T-helper 2 cell treated with Interferon-gamma antibody and Interleukin-4, amounts not matched to agents 100 ng/mL and 5 ng/mL, for 36 hours (primary cell): ENCODE data around the gene ADCY3. TPM values are rescaled to one million over a fixed set of nuclear protein-coding genes. Genes with fewer than 3 reads are reported as not detected.

Experiments
- intact Hi-C: fragments of 100-400 bp; cut with micrococcal nuclease; formaldehyde crosslinking; loops from one replicate; pipeline ENCODE4 v1.15.1; 2023
- total RNA-seq: library from RNA; stranded (reverse); gene quantifications from 2 replicates; pipeline ENCODE4 v1.2.3, GENCODE V29; 2022

Gene ADCY3
- total RNA-seq, 1 donor from 2014 or later, result 73.3 TPM

GRCh38 chr2:24926220-24926601 lies 6.2 kb upstream of the ADCY3 start:
- intact Hi-C loops, result no loop called here

- intact Hi-C loops, result no loop called here
Observed at GRCh38 chr2:24925815-24926214, 5.8 kb upstream of the ADCY3 start.

- intact Hi-C loops, result no loop called here
Observed at GRCh38 chr2:24924732-24925131, 4.7 kb upstream of the ADCY3 start.

DNA sequence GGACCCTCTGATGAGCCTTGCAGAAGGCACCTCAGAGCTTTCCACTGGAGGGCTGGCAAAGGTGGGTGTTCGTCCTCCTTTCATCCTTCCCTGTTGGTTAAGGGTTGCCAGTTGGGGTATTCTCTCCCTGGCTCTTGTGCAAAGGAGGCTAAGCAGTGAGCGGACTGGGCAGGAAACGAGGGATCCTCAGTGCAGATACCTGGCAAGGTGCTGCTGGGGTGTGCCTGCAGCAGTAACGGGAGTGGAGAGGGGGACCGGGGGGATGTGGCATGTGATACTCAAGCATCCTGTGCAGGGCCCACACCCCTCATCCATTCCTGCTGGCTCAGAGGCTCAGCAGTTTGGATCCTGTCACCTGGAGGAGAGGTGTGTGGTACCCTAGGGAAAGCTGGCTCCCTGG lies 4.2 kb upstream of the ADCY3 start:
- intact Hi-C loops, result no loop called here

DNA sequence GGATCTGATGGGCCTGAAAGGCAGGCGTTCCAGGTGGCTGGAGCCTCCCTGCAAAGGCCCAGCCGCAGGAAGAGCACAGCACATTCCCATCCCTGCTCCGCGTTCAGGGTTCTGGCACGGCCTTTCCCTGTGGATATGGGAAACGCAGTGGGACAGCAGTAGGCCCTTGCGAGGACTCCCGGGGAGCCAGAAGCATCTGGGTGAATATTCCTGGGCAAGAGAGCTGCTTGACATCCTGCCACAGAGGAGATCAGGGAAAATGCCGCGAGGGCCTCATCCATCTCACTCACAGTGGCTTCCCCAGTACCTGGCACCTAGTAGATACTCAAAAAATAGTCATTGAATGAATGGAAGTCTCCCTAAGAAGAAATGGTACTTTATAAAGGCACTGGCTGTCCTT lies 3.1 kb upstream of the ADCY3 start:
- intact Hi-C loops, result no loop called here

GRCh38 chr2:24922556-24922955 lies 2.5 kb upstream of the ADCY3 start:
- intact Hi-C loops, result no loop called here

GRCh38 chr2:24920809-24921441 lies 888 bp upstream of the ADCY3 start:
- intact Hi-C loops, result loop anchor here (1.0 kb wide), 2 partner anchors 50 to 128 kb away; partner anchors contain the start of genes CENPO, DNAJC27 and PTRHD1

GRCh38 chr2:24919506-24920097 lies 435 bp downstream of the ADCY3 start:
- intact Hi-C loops, result loop anchor here (1.0 to 5.0 kb wide), 4 partner anchors 52 to 427 kb away; partner anchors contain the start of genes CENPO, DNAJC27, EFR3B and NCOA1

GRCh38 chr2:24919037-24919505 lies 966 bp downstream of the ADCY3 start:
- intact Hi-C loops, result loop anchor here (5.0 kb wide), 2 partner anchors 123 to 427 kb away; partner anchors contain the start of genes EFR3B and NCOA1

- intact Hi-C loops, result loop anchor here (5.0 kb wide), 2 partner anchors 124 to 426 kb away; partner anchors contain the start of genes EFR3B and NCOA1
Observed at GRCh38 chr2:24918326-24919036, 1.6 kb downstream of the ADCY3 start.

DNA sequence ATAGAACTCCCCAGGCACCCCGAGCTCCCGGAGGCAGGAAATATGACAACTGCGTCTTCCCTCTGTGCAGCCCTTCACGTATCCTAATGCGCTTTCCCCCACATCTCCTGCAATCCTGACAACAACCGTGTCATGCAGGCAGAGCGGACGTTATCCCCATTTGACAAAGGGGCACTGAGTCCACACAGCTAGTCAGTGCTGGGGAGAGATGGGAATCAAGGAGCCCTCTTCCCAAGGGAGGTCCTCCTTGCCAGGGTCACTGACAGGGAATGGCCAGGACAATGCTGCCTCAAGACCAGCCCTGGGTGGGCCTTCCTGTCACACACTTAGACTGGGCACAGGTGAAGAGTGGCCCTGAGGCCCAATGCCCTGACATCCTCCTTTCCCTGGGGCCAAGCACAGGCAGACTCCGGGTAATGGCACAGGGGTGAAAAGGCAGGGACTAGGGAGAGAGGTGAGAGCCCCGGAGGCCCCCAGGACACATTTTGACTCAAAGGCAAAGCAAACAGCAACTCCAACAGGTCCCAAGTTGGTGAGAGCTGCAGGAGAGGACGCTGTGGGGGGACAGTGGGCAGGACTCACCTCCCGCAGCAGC lies 2.2 kb downstream of the ADCY3 start:
- intact Hi-C loops, result loop anchor here (5.0 kb wide), 2 partner anchors 124 to 426 kb away; partner anchors contain the start of genes EFR3B and NCOA1

- intact Hi-C loops, result loop anchor here (5.0 kb wide), 2 partner anchors 125 to 425 kb away; partner anchors contain the start of genes EFR3B and NCOA1
Observed at GRCh38 chr2:24917086-24917485, 3.0 kb downstream of the ADCY3 start.

DNA sequence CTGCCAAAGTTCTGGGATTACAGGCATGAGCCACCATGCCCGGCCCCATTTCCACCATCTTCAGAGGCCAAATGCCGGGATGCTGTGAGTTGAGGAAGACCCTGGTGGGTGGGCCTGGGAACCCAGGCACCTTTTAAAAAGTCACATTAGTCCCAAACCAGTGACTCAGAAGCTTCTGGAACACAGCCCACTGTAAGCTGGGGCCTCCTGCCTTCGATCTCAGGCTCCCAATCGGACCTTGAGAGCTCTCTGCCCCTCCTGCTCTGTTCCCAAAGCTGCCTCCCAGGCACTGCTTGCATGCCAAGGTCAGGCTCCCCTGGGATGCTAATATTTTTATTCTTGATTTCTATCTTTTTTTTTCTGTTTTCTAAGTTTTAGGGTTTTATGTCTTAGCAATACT lies 4.2 kb downstream of the ADCY3 start:
- intact Hi-C loops, result loop anchor here (5.0 kb wide), 2 partner anchors 127 to 423 kb away; partner anchors contain the start of genes EFR3B and NCOA1

DNA sequence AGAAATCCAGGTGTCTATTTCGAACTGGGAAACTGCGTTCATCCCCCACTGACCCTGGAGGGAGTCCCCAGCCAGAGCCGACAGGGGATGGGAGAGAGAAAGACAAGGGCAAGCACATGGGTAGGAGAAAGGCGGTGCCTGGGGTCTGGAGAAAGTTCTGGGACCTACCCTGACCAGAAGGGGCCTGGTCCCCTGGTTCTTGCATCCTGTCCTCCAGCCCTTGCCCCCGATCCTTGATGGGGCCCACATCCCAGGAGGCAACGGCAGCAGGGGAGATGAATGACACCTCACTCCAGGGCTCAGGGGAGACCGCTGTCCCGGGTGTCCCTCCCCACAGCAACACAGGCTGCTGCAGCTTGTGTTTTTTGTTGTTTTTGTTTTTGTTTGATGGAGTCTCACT lies 4.9 kb downstream of the ADCY3 start:
- intact Hi-C loops, result loop anchor here (5.0 kb wide), 2 partner anchors 127 to 423 kb away; partner anchors contain the start of genes EFR3B and NCOA1

DNA sequence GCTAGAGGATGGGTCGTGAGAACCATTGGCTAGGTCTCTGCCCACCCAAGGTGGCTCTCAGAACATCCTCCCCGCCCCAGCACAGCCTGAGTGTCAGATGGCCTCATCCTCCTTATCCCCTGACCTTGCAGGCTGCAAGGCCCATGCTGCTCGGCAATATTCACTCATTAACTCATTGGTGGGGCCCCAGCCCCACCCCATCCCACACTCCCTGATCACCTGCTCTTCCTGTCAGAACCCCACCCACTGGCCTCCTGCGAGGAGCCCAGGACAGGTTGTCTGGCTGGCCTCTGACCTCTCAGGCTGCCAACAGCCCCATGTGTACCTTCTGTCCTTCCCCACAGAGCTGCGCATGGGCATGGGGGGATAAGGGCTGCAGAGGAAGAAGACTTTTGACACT lies 5.3 kb downstream of the ADCY3 start:
- intact Hi-C loops, result loop anchor here (5.0 kb wide), 2 partner anchors 128 to 422 kb away; partner anchors contain the start of genes EFR3B and NCOA1

DNA sequence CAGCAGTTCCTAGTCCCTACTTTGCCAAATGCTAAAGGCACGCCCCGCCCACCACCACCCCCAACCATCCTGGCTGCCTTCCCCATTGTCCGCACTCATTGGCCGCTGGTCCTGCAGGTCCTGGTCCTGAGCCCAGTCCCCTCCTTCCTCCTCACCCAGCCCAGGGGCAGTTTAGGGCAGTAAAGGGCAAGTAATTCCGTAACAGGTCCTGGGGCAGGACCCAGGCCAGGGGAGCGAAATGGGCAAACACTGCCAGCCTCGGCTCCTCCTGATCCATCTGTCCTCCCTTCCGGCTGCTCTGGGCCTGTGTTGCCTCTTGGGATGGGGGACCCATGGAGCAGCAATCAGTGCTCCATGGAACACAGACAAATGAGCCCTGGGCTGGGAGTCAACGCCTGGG lies 6.1 kb downstream of the ADCY3 start:
- intact Hi-C loops, result no loop called here

DNA sequence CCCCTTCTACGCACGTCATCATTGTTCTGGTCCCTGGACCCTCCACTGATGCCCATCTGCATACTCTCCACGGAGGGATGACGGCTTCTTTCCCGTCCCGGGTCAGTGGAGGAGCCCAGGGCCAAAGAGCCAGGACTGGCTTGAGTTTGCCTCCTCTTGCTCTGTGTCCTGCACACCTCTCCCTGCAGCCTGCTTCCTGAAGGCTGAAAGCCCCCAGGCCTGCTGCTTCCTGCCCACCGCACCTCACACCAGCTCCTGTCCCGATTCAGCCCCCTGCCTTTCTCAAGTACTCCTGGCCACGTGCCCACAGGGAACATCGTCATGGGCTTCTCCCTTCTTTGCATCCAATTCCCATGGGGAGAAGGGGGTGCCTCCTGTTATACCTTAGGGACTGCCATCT lies 7.1 kb downstream of the ADCY3 start:
- intact Hi-C loops, result no loop called here

DNA sequence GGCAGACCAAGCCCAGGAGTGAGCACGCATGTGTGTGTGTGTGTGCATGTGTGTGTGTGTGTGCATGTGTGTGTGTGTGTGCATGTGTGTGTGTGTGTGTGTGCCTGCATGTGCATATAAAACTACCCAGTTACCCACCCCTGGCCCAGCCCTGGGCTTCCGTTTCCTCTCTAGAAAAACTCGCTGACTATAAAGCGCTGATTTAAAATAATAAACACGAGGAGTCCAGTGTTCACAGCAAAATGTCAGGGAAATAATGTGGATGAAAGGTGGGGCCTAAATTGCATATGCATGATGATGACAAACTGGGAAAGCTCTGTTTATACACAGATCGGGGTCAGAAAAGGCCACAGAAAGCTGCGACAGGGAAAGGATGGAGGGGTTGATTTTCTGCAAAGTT lies 7.5 kb downstream of the ADCY3 start:
- intact Hi-C loops, result no loop called here

DNA sequence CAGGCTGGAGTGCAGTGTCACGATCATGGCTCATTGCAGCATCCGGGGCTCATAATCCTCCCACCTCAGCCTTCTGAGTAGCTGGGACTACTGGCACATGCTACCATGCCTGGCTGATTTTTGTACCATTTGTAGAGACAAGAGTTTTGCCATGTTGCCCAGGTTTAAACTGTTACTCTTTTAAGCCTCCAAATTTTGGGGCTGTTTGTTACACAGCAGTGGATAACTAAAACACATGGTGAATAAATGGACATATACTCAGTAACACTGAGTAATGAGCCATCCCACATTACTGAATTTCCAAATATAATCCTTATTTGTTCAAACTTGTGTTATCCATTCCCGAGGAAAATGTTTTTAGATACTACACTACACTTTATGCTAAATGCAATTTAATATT lies 9.8 kb downstream of the ADCY3 start:
- intact Hi-C loops, result no loop called here

- intact Hi-C loops, result no loop called here
Observed at GRCh38 chr2:24909555-24910177, 10.4 kb downstream of the ADCY3 start.

- intact Hi-C loops, result no loop called here
Observed at GRCh38 chr2:24908461-24908901, 11.6 kb downstream of the ADCY3 start.
